A673 (cell line): ENCODE data around the gene C16orf54. TPM values are rescaled to one million over a fixed set of nuclear protein-coding genes. Genes with fewer than 3 reads are reported as not detected.
"Not testable (repeated sequence)": the region's sequence is repeated elsewhere in the genome, so short reads cannot be mapped to it uniquely, and the experiment has no call there.

Source experiments
- BruUV-seq: library from RNA; stranded (reverse); fragments of 400-500 nt; replicated peaks from 2 replicates; lab custom pipeline; 2021; lab: Mats Ljungman, UMichigan
- CTCF ChIA-PET: fragments of 300-600 bp; sonication (Branson Sonifier 250); formaldehyde crosslinking; loops from one replicate; lab custom pipeline; 2022; ENCODE audit warnings: antibody characterized with exemption; lab: Charles Lee
- POLR2A ChIA-PET: fragments of 300-600 bp; sonication (Branson Sonifier 250); formaldehyde crosslinking; loops from one replicate; lab custom pipeline; 2022; ENCODE audit warnings: antibody characterized with exemption; ENCODE audit not compliant: low non-redundant PET; lab: Charles Lee
- DNase-seq: peaks from one replicate; pipeline ENCODE4 v3.0.0-alpha.2; 2015; ENCODE audit warnings: low spot score
- H3K27ac ChIP-seq: fragments of 200-600 bp; sonication (generic); 2 replicates; pipeline ENCODE4 v1.5.1; 2016; ENCODE audit warnings: mixed run types, low read depth, mild to moderate bottlenecking, mixed read lengths, antibody characterized with exemption, low read length; ENCODE audit not compliant: poor library complexity, severe bottlenecking
- H3K27me3 ChIP-seq: fragments of 200-600 bp; sonication (generic); replicated peaks from 2 replicates; pipeline ENCODE4 v1.6.1; 2017; ENCODE audit warnings: mixed run types, low read depth, mild to moderate bottlenecking, mixed read lengths, antibody characterized with exemption, low read length; ENCODE audit not compliant: insufficient read depth, poor library complexity
- H3K36me3 ChIP-seq: fragments of 200-600 bp; sonication (generic); 2 replicates; pipeline ENCODE4 v1.6.1; 2016; ENCODE audit warnings: mixed run types, mild to moderate bottlenecking, mixed read lengths, antibody characterized with exemption, low read length; ENCODE audit not compliant: insufficient read depth, poor library complexity, severe bottlenecking
- H3K4me1 ChIP-seq: fragments of 200-600 bp; sonication (generic); 2 replicates; pipeline ENCODE4 v1.6.1; 2017; ENCODE audit warnings: mixed run types, mild to moderate bottlenecking, mixed read lengths, antibody characterized with exemption, low read length; ENCODE audit not compliant: insufficient read depth, poor library complexity, severe bottlenecking
- H3K4me3 ChIP-seq: fragments of 200-600 bp; sonication (generic); 2 replicates; pipeline ENCODE4 v1.5.1; 2016; ENCODE audit warnings: low read depth, mixed run types, mild to moderate bottlenecking, mixed read lengths, low read length; ENCODE audit not compliant: poor library complexity, severe bottlenecking
- H3K9me3 ChIP-seq: fragments of 200-600 bp; sonication (generic); 2 replicates; pipeline ENCODE4 v1.6.1; 2016; ENCODE audit warnings: mixed run types, low read depth, mild to moderate bottlenecking, mixed read lengths, antibody characterized with exemption, low read length; ENCODE audit not compliant: poor library complexity, severe bottlenecking
- CTCF ChIP-seq: fragments of 300-800, 200-600 bp; sonication (generic); conservative IDR thresholded peaks from 2 replicates; pipeline ENCODE4 v1.5.1; 2017; ENCODE audit warnings: low read depth, mild to moderate bottlenecking, antibody characterized with exemption, low read length, moderate library complexity, mixed read lengths
- EZH2 ChIP-seq: fragments of 200-600 bp; sonication (generic); IDR thresholded peaks from 2 replicates; pipeline ENCODE4 v1.6.1; 2017; ENCODE audit warnings: borderline replicate concordance, low read depth, mild to moderate bottlenecking, mixed read lengths, antibody characterized with exemption, low read length; ENCODE audit not compliant: poor library complexity, severe bottlenecking
- intact Hi-C: fragments of 100-400 bp; cut with micrococcal nuclease; formaldehyde crosslinking; loops from one replicate; pipeline ENCODE4 v1.10.0; 2022; ENCODE audit not compliant: unreplicated experiment
- total RNA-seq: library from RNA; stranded (reverse); gene quantifications from 2 replicates; pipeline ENCODE4 v1.2.3, GENCODE V29; 2021

C16orf54 gene
- total RNA-seq, 1 experiment from 2014 or later = not detected

DNA sequence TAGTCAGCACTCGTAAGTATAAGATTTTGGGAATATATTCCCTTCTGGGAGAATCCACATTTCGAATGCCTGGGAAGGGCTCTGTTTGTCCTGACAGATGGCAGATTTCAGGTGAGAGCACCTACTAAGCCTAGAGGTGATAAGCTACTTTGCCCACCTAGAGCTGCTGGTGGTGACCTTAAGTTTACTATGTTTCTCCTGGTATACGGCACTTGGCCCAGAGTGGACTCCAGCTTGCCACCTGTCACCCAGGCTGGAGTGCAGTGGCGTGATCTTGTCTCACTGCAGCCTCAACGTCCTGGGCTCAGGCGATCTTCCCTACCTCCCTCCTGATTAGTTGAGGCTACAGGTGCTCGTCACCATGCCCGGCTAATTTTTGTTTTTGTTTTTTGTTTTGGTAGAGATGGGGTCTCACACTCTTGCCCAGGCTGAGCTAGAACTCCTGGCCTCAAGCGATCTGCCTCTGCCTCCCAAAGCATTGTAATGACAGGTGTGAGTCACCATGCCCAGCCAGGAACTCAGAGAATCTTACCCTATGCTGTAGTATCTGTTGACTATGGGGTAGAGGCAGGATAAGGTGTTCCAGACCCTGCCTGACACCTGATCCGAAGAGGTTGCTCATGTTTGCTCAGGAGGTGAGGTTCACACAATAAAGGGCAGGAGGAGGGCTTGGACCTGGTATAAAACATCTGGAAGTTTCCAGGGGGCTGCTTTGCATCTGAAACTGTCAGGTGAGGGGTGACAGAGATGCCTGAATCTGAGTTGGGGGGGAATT is 32.0 kb upstream of the C16orf54 start, which contains the start of gene ZG16:
TSS of gene ZG16 (plus strand) at position 681 of the 775 bp plus-strand sequence. CDS start 1,011 bp downstream, outside the sequence.
- no peaks in the 10 kb centered on the region for H3K4me1 ChIP-seq
- H3K27ac ChIP-seq = no peak within 1 kb of the TSS
- DNase-seq = no peak
- no peaks in the 10 kb centered on the region for H3K9me3 ChIP-seq
- H3K27me3 ChIP-seq = no peaks in the 10 kb centered on the region
- BruUV-seq = no TSS peak
- intact Hi-C loops = no loop called here
- ChIA-PET CTCF (no interaction called here), POLR2A (no interaction called here)
- no peak within 1 kb of the TSS for H3K4me3 ChIP-seq
- H3K36me3 ChIP-seq = no peaks in the 10 kb centered on the region
- TF ChIP-seq CTCF = no peak
- TF ChIP-seq EZH2 = no peak

- no peak for TF ChIP-seq EZH2
- no peak for TF ChIP-seq CTCF
- Histone ChIP-seq H3K9me3 (no peaks in the 10 kb centered on the region), H3K27me3 (no peaks in the 10 kb centered on the region), H3K4me1 (no peaks in the 10 kb centered on the region), H3K4me3 (no peak overlapping the region), H3K36me3 (no peaks in the 10 kb centered on the region), H3K27ac (no peak overlapping the region)
- CTCF ChIA-PET = no interaction called here
- BruUV-seq = no TSS peak
- POLR2A ChIA-PET = no interaction called here
- intact Hi-C loops = no loop called here
- DNase-seq = no peak
These were observed 30.1 kb upstream of the C16orf54 start for GRCh38 chr16:29775742-29776408.

DNA sequence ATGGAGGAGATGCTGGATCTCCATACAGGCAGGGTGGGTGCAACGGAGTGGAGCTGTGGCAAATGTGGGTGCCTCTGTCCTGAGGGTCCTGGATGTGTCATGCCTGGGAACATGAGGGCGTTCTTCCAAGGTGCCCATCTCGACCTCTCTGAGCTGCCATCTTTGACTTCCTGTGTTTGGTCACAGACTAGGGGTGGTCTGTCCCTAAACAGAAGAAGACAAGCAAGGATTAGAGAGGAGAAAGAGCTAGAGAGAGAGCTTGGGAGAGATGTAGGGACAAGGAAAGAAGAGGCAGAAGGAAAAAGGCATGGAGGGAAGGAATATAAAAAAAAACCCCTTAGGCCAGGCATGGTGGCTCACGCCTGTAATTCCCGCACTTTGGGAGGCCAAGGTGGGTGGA is 28.9 kb upstream of the C16orf54 start:
- Histone ChIP-seq H3K36me3 (no peaks in the 10 kb centered on the region), H3K27me3 (no peaks in the 10 kb centered on the region), H3K4me1 (no peaks in the 10 kb centered on the region), H3K9me3 (no peaks in the 10 kb centered on the region), H3K4me3 (no peak overlapping the region), H3K27ac (no peak overlapping the region)
- intact Hi-C loops = no loop called here
- no TSS peak for BruUV-seq
- TF ChIP-seq EZH2 = no peak
- TF ChIP-seq CTCF = no peak
- ChIA-PET POLR2A (no interaction called here), CTCF (no interaction called here)
- DNase-seq = no peak

DNA sequence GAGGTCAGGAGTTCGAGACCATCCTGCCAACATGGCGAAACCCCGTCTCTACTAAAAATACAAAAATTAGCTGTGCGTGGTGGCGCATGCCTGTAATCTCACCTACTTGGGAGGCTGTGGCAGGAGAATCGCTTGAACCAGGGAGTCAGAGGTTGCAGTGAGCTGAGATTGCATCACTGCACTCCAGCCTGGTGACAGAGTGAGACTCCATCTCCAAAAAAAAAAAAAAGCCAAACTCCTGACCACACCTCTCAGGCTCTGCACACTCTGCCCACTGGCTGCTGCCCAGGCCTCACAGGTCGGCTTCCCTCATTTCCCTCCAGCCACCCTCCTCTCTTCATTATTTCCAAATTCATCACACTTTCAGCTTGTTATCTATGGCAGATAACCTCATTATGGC is 26.5 kb upstream of the C16orf54 start:
- POLR2A ChIA-PET = not testable (repeated sequence)

More for the DNA sequence above, 26.5 kb upstream of the C16orf54 start:
- H3K36me3 ChIP-seq, BruUV-seq, H3K27ac ChIP-seq, H3K9me3 ChIP-seq, CTCF ChIA-PET, H3K27me3 ChIP-seq, intact Hi-C loops, H3K4me3 ChIP-seq, H3K4me1 ChIP-seq, DNase-seq: not testable (repeated sequence)
